ENCODE results near the gene KIF18B.

KIF18B gene

DNA sequence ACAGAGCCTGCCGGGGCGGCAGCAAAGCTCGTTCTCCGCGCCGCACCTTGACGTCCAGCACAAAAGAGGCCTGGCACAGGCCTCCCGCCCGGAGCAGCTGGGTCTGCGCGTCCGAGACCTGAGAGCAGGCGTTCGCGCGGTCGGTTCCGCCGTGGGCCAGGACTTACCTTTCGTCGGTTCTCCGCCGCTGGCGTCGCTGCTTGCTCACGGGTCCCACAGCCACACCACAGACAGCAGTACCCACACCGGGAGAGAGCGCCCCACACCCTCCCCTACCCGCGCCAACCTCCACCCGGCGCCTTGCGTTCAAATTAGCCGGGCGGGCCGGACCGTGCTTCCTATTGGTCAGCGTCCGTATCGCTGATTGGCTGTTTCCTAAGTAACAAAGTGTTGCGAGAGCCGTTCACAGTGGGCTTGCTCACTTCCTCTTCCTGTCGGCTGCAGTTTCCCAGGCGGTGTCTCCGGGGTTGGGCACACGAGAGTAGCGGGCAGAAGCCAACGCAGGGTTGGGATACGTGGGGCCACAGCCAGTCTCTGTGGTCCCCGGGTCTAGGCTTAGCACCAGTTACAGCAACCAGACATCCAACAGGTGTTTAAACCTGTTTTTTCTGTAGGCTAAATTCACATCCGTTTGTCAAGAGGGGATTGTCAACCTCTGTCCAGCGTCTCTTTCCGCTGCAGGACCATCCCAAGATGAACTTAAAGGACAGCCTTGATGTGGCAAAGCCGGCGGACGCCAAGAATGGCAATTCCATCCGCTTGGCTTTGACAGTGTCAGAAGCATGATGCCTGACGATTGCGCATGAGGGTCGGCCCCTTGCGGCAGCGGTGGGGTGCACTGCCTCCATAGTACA is at the start of gene KIF18B:
Gene KIF18B (minus strand): TSS at position 313 of the 854 bp plus-strand sequence. CDS start 11,429 bp downstream, outside the sequence.
- DNase-seq = peak; percentile 95 to 97

DNA sequence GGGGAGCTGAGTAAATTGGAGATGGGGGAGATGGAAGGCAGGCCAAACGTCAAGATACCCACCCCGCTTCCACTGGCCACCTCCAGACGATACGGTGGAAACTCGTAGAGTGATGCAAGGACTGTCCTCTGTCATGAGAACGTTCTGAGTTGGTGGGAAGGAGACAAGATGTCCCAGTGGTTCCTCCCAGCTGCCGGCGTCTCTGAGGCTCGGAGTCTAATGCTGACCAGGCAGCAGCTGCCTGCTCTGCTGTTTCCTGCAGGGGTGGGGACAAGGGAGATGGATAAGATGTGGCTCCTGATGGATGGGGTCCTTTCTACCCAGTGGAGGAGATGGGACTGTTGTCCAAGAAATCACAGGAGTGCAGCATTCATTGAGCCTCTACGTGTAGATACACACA is 48.7 kb upstream of the KIF18B start:
- no peak for DNase-seq

DNA sequence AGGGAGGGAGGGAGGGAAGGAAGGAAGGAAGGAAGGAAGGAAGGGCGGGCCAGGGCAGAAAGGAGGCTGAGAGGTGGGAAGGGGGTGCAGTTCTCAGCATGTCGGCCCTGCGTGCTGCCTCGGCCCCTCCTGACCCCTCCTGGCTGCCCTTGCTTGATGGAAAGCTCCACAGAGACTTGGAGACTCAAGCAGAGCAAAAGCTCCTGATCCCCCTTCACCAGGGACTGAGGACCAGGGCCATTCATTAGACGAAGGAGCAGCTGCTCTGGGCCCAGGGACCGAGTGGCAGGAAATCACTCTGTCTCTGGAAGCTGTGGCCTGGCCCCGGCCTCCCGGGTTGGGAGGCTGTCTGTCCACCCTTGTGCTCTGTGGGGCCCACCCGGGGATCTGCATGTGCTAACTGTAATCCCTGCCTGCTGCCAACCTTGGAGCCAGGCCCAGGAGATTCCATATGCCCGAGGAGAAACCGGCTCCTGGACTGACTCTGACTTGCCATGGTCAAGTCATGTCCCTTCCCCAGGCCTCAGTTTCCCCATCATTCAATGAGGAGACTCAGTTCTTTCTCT is 47.9 kb upstream of the KIF18B start:
- no peak for DNase-seq

DNA sequence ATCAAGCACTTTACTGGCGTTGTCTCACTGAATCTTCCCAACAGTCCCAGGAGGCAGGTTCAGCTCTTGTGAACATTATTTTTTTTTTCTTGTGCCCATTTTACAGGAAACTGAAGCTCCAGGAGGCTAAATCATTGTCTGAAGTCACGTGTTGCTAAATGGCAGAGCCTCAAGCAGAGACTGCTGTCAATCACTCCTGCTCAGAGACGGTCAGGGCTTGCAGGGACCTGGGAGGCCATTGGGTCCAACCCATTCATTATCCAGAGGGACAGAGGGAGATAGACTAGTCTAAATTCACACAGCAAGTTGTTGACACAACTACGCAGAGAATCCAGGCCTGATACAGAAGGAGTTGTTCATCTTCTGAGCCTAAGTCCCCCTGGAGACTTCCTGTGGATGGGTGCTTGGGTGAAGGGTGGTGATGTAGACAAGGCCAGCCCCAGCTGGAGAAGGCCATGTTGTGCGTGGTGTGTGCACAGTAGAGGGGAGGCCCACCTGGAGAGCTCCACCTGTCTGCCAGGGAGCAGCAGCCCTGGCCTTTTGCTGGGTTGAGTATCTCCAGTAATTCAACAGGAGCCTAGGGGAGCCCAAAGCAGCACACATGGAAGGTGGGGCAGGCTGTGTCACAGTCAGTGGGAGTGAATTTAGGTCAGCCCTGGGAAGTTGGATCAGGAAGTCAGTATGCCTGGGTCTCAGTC is 44.8 kb upstream of the KIF18B start:
- no peak for DNase-seq

DNA sequence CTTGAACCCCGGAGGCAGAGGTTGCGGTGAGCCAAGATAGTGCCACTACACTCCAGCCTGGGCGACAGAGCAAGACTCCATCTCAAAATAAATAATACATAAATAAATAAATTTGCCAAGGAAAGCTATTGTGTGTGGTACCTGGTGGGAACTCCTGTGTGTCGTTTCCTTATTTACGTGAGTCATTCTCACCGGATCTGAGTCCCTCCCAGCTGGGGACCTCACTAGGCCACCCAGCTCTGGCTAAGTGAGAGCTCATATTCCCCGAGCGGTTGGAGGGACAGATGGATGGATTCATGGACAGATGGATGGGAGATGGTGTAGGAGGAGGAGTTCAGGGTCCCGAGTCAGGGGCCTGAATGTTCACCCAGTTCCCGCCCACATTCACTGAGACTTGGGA is 43.4 kb upstream of the KIF18B start:
- DNase-seq = no peak

DNA sequence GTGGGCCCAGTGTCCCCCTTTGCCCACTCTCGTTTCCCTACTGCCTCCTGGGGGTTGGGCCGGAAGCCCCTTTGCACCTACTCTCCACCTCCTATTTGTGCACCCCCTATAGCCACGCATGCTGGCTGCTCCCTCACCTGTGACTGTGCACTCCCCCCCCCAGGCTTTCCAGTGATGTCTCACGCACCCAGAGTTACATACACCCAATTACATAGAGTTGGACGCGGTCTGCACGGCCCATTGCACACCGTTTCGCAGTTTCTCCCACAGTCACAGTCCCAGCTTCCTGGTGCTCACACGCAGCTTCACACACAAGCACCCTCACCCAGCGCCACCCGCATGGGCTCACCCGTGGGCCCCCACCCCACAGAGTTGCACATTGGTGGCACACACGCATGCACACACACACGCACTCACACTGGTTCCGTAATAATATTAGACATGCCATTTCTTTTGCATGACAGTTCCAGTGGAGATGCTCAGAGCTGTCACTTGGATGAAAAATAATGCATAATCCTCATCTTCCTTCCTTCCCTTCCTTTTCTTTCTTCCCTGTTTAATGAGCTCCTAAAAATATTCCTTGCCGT is 42.1 kb upstream of the KIF18B start:
- DNase-seq = no peak

DNA sequence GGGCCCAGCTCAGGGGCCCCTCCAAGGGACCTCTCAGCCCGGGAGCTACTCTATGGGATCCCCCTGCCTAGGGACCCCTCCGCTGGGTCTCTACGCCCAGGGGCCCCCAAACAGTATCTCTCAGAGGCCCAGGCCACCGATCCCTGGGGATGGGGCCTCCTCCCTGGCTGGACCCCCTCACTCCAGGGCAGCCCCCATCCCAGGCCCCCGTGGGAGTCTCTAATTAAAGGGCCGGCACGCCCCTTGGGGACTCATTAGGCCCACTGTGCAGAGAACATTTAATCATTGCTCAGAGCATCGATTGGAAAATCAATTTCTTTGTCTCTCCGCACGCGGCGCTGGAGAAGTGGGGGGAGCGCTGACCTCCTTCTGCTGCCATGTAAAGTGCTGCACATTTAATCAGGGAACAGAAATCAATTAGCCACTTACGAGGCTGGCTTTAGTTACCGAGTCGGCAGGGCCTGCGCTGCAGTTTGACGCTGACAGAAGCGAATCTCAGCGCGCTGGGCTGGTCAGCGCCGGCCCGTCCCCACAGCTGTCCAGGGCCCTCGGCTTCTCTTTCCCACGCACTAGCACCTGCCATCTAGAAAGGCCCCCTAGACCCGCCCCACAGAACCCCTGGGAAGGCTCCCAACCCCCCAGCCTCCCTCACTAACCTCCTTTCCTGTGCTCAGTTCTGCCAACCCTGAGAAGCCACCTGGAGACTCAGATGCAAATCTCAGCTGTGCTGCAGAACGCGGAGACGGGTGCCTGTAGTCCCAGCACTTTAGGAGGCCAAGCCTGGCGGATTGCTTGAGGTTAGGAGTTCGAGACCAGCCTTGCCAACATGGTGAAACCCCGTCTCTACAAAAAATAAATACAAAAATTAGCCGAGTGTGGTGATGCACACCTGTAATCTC is 40.7 kb upstream of the KIF18B start:
- DNase-seq = no peak

DNA sequence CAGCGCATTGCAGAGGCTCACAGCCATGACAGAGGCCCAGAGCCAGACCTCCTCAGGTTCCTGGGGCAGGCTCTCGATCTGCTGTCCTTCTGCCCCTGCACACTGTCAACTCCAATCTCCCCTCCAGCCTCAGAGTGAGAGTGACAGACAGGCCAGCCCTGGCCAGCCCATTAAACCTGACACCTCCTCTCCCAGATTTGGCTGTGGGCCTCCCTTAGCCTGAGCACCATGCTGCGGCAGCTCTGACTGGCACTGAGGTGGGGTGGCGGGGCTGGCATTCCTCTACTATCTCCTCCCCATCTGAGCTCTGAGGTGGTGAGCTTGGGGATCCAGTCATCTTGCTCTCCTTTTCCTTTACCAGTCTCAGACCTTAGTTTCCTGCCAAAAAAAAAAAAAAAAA is 36.0 kb upstream of the KIF18B start:
- no peak for DNase-seq

DNA sequence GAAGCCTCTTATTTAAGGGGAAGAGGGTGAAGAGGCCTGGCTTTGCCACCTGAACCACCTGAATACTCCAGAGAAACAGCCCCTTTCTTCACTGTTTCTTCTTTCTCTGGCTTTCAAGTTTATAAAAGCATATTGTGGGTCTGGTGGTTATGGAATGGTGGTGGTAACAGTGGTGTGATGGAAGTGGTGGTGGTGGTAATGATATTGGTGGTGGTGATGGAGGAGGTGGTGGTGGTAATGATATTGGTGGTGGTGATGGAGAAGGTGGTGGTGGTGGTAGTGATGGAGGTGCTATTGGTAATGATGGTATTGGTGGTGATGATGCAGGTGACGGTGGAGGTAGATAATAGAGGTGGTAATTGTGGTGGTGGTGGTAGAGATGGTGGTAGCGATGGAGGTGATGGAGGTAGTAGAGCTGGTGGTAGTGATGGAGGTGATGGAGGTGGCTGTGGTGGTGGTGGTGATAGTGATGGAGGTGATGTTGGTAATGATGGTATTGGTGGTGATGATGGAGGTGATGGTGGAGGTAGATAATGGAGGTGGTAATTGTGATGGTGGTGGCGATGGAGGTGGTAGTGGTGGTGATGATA is 34.6 kb upstream of the KIF18B start:
- no peak for DNase-seq

DNA sequence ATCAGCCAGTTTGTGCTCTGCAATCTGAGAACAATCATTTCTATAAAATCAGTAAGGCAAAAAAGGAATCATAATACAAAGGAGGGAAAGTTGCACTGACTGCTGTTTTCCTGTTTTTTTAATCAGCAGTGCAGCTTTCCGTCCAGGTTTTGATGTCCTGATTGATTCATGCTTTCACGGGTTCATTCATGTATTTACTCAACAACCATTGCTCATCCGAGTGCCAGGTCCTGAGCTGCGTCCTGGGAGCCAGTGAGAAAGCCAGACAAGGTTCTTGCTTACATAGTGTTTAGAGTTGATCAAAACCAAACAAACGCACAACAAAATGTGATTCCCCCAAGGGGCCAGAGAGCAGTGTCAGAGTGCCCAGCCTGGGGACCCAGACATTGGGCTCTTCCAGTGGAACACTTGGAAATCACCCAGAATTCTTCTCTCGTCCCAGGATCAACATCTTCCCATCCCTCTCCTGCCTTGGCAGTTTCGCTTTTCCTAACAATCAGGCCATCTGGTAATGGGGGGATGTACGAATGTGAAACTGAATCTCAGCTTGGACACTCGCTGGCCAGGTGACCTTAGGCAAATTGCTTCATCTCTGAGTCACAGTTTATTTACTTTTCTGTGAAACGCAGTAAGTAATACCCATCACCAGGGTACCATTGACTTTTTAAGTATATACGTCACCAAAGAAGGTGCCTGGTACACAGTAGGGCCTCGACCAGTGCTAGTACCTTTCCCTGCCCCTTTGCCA is 33.8 kb upstream of the KIF18B start:
- no peak for DNase-seq

DNA sequence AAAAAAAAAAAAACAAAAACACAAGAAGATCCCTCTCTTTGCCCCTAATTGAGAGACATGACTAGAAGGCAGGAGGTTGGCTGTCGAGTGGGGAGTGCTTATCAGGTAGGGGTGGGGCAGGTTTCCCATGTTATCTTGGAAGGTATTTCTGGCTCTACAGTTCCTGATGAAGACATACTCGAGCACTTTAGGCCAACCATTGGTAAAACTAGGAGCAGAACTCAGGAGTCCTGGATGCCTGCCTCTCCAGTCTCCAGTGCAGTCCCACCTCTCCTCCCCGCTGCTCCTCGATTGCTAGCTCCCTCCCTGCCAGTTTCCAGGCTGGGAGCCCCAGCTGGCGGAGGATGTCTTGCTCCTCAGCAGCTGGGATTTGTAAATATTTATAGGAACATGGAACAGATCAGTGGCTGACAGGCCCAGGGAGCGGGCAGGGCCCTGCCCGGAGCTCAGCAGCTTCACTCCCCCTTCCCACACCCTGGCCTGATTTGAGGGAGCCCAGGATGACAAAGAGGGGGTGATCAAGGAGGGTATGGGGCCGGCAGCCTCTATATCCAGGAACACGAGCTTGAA is 31.9 kb upstream of the KIF18B start:
- DNase-seq = no peak

DNA sequence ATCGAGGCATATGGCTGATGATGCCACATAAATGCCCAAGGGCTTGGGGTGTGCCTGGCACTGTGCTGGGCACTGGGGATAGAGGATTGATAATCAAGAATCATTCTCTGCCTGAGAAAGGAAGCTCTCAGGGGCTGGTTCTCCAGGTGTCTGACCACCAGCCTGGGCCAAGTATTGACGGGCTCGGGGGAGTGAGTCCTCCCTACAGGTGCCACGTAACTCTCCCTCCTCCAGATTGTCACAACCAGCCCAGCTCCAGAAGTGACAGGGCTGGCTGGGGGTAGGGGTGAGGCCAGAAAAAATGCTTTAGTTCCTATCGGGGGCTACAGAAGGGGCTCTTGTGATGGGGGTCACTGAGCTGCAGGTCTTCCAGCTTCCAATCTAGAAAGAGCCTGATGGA is 31.2 kb upstream of the KIF18B start:
- DNase-seq = no peak

DNA sequence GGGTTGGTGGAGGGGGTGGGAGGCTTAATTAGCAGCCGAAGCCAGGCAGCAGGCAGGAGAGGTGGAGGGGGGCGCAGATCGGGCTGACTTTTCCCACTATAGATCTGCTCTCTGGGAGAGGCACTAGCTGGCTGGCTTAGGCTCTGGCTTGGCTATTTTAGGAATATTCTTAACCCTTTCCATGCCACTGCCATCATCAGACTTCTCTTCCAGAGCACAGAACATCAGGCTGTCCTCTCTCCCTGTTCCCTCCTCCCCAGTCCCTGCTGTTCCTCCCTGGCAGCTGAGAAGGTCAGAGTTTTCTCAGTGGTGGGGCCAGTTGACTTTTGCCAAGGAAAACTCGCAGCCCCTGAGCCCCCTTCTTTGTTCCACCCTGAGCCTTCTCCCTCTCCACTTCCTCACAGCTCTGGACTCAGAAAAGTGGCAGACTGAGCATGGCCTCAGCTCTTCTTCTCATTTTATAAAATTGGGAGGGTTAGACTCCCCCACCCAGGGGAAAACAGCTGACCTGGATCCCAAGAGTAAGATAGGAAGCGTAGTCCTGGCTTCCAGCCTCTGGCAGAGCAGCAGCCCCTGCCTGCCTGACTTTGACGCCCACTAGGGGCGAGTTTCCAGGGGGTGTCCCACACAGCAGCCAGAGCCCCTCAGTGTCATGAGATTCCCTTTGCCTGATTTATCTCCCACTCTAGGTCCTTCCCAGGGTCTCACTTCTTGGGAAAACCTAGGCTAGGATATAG is 30.4 kb upstream of the KIF18B start:
- DNase-seq = no peak

DNA sequence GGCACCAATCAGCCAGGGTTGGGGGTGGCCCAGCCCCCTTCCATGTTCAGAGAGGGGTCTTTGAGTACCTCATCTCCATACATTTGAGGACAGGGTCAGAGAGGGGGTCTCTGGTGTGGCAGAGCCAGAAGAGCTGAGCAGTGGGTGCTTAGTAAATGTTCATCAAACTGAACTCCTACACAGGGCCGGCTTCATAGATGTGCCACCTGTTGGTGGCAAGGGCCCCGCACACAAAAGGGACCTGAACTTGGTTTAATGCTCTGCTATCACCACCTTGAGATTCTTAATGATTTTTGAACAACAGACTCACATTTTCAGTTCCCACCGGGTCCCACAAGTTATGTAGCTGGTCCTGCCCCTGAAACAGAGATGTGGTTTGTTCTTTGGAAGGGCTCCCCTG is 29.5 kb upstream of the KIF18B start:
- no peak for DNase-seq

DNA sequence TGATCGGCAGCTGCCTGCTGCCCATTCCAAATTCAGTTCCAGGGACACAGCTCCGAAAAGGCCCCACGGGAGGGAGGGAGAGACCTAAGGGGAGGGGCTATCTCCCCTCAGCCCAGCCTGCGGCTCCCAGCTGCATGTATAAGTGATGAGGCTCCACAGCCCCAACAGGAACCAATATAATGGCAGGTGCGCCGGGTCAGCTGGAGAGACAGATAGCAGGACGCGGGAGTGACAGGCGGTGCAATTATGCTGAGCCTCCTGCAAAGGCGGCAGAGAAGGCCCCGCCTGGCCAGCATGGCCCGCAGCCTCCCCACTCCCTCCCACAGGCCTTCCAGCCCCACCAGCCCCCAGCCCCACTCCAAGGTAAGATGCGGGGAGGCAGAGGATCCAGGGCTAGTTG is 28.6 kb upstream of the KIF18B start:
- no peak for DNase-seq

DNA sequence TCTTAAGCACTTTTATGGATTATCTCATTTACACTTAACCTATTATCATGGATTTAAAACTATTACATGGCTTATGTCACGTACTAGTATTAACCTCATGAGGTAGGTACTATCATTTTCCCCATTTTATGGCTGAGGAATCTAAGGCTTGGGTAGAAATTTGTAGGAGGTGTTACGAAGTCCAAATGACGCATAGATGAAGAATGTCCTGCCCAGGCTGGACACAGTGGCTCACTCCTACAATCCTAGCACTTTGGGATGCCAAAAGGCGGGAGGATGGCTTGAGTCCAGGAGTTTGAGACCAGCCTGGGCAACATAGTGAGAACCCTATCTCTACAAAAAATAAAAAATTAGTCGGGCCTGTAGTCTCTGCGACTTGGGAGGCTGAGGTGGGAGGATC is 25.4 kb upstream of the KIF18B start:
- no peak for DNase-seq

DNA sequence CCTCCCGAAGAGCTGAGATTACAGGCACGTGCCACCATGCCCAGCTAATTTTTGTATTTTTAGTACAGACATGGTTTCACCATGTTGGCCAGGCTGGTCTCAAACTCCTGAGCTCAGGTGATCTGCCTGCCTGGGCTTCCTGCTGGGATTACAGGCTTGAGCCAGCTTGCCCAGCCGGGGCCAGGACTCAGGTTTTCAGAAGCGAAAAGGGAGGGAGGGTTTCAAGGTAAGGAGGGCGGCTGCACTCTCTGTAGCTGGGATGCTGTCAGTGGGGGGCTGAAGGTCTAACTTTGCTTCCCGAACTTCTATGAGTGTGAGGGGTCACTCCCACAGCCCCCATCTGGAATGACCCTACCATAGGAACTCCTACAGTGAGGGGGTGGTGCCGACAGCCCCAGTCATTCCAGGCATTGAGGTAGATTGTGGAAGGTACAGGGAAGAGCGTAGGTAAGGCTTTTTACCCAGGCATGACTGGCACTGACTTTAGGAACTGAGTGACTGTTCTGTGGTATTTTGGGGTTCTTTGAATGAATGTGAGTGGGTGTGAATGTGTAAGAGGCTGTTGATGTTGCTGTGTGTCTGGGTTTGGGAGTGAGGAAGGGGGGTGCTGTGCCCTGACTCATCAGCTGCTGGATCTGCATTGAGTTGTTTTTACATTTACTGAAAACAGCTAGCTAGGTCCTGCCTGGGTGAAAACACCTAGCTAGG is 24.4 kb upstream of the KIF18B start:
- no peak for DNase-seq

DNA sequence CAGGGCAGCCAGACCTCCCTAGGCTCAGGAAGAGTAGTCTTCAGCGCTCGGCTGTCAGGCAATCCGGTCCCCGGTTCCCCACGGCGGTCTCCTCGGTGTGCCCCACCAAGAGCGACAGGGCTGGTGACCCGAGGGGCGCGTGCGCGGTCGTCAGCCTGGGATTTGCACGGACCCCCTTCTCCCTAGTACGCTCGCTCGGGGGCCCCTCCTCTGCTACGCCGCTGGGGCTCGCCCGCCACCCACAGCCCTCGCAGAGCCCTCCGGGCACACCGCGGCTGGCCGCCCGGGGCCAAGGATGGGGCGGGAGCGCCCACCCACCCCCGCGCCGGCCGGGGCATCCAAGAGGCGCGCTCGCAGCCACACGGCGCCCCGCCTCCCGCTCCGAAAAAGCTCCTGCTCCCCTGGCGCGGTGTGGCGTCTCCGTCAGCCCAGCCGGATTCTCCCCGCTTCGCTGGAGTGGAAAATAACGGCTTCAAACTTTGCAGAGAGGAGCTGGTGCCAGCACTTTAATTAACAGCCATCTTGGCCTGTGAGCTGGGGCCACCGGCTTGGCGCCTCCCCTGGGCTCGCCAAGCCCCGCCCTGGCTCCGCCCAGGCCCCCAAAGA is 22.7 kb upstream of the KIF18B start:
- DNase-seq = no peak

DNA sequence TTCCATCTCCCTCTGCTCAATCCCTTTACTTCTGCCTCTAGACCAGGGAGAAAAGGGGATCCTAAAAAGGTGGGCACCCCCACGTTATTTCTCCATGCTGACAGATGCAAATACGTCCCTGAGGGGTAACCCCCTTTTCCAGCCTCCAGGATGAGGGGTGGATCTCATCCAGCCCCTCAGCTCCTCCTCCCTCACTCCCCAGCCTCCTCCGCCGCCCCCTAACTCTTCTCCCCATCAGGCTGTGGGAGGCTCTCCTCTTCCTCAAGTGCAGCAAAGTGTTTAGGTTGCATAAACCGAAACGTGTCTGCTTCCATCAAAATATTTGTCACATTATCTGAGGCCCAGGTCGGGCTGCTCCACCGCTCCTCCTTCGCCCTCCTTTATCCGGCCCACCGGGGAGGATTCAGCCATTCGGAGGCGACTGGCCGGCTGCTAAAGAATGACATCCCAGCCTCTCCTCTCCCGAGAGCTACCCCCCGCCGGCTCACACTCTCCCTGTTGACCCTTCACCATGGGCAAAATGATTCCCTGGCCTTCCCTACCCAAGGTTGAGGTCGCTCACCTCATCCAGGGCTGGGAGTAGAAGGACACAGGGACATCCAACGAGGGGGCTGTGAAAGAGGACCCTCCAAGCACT is 21.7 kb upstream of the KIF18B start:
- DNase-seq = no peak
